K562 (cell line): ENCODE measurements around the gene ZBTB22. TPM values are rescaled to one million over a fixed set of nuclear protein-coding genes. Genes with fewer than 3 reads are reported as not detected.
"Not testable (repeated sequence)": the region's sequence is repeated elsewhere in the genome, so short reads cannot be mapped to it uniquely, and the experiment has no call there.

Experiments
- CXXC5 ChIP-seq: fragments of 250-450 bp; sonication (Bioruptor Pico); IDR thresholded peaks from 2 replicates; pipeline ENCODE4 v1.8.0; 2022; ENCODE audit warnings: inconsistent platforms, mild to moderate bottlenecking, moderate library complexity
- ELF4 ChIP-seq: fragments of 450-650 bp; formaldehyde crosslinking; IDR thresholded peaks from 2 replicates; pipeline ENCODE4 v1.4.0; 2022; ENCODE audit warnings: missing genetic modification characterization
- EP300 ChIP-seq: IDR thresholded peaks from 2 replicates; pipeline ENCODE4 v1.6.1; 2012; ENCODE audit warnings: low read length, improper control_type of control experiment
- HDAC2 ChIP-seq: fragments of 450-650 bp; IDR thresholded peaks from 2 replicates; pipeline ENCODE4 v1.6.1; 2016; ENCODE audit warnings: mild to moderate bottlenecking
- HDGF ChIP-seq: fragments of 450-650 bp; IDR thresholded peaks from 2 replicates; pipeline ENCODE4 v1.6.1; 2016
- KAT7 ChIP-seq: sonication (generic); formaldehyde crosslinking; IDR thresholded peaks from 2 replicates; pipeline ENCODE4 v1.8.0; 2022; ENCODE audit warnings: missing genetic modification reagents, mild to moderate bottlenecking, borderline replicate concordance
- MAX ChIP-seq: sonication (generic); formaldehyde crosslinking; IDR thresholded peaks from 2 replicates; pipeline ENCODE4 v1.9.0; 2022; ENCODE audit warnings: mild to moderate bottlenecking, missing genetic modification reagents
- NR2C2 ChIP-seq, 2 experiments: fragments of 200-800 bp in 1 of 2; sonication (Bioruptor generic) in 1 of 2; sonication (generic) in 1 of 2; formaldehyde crosslinking in 1 of 2; IDR thresholded peaks; 2 replicates each; pipeline versions ENCODE4 v1.6.1 to v1.8.0; 2016 to 2022; ENCODE audit warnings: mild to moderate bottlenecking in 1 of 2, missing compliant biosample characterization in 1 of 2, missing genetic modification characterization in 1 of 2, missing genetic modification reagents in 1 of 2
- PHF20 ChIP-seq: fragments of 450-650 bp; IDR thresholded peaks from 2 replicates; pipeline ENCODE4 v1.6.1; 2018; ENCODE audit not compliant: partially characterized antibody
- RCOR1 ChIP-seq, 2 experiments: IDR thresholded peaks; 2 replicates each; pipeline ENCODE4 v1.6.1; 2012; ENCODE audit warnings: low read depth in 2 of 2, low read length in 2 of 2, borderline replicate concordance in 1 of 2, improper control_type of control experiment in 1 of 2
- SMAD4 ChIP-seq: fragments of 250-450 bp; sonication (Bioruptor Pico); conservative IDR thresholded peaks from 2 replicates; pipeline ENCODE4 v1.8.0; 2021; ENCODE audit warnings: inconsistent platforms, mild to moderate bottlenecking, moderate library complexity
- SOX6 ChIP-seq: fragments of 450-650 bp; IDR thresholded peaks from 2 replicates; pipeline ENCODE4 v1.6.1; 2014; ENCODE audit warnings: mild to moderate bottlenecking
- SUPT5H ChIP-seq: fragments of 450-650 bp; IDR thresholded peaks from 2 replicates; pipeline ENCODE4 v1.6.1; 2016
- ZBTB26 ChIP-seq: fragments of 450-650 bp; formaldehyde crosslinking; IDR thresholded peaks from 2 replicates; pipeline ENCODE4 v1.4.0; 2022; ENCODE audit warnings: missing genetic modification characterization
- ZBTB40 ChIP-seq, 2 experiments: fragments of 450-650 bp in 1 of 2; sonication (generic) in 1 of 2; formaldehyde crosslinking in 1 of 2; IDR thresholded peaks; 2 replicates each; pipeline versions ENCODE4 v1.7.1 to v1.9.0; 2016 to 2022; ENCODE audit warnings: inconsistent platforms in 1 of 2, mild to moderate bottlenecking in 1 of 2, missing genetic modification reagents in 1 of 2
- ZNF384 ChIP-seq: IDR thresholded peaks from 2 replicates; pipeline ENCODE4 v1.6.1; 2012; ENCODE audit warnings: low read depth, low read length, improper control_type of control experiment
- ZNF644 ChIP-seq: fragments of 200-800 bp; sonication (Bioruptor generic); IDR thresholded peaks from 2 replicates; pipeline ENCODE4 v1.6.1; 2016; ENCODE audit warnings: low read depth, missing genetic modification characterization, missing compliant biosample characterization
- polyA plus RNA-seq, 8 experiments: library from polyadenylated mRNA; depleted of rRNA in 4 of 8; stranded (reverse) in 5 of 8; unstranded in 3 of 8; fragments of >200 nt; fragmentation: Nextera tagmentation in 2 of 8; fragmentation: Illumina TruSeq in 1 of 8; extraction: Ambion mirVana in 2 of 8; extraction: Trizol in 1 of 8; gene quantifications; 2 replicates each; pipeline versions ENCODE4 v1.2.1 to v1.2.3, GENCODE V29; 2011 to 2014; ENCODE audit warnings: inconsistent platforms in 1 of 8, missing spikeins in 1 of 8
- total RNA-seq, 7 experiments: library from RNA; depleted of rRNA in 6 of 7; stranded (reverse); fragments of >200 nt in 6 of 7; fragmentation: Illumina TruSeq in 2 of 7; extraction: Trizol in 2 of 7; gene quantifications; 2 replicates each; pipeline versions ENCODE4 v1.2.1 to v1.2.3, GENCODE V29; 2011 to 2021; ENCODE audit warnings: low replicate concordance in 1 of 7

Gene ZBTB22
- total and polyA plus RNA-seq, 9 of the 15 experiments (the other 6 are each of a cell fraction or from before 2014, with no cell fraction given): 0.21 to 11.9 (median 7.1) TPM

GRCh38 chr6:33364475-33365205 is 47.1 kb upstream of the ZBTB22 start (continued):
- TF ChIP-seq ZNF644 (tag): 0 out of 2 replicates have a peak, but pooled peaks have one; percentile 34
- TF ChIP-seq ELF4 (CRISPR knock-in tag): peak; percentile 65; the same call in 1 of the 2 replicates
- peak; percentile 76; the same call in 1 of the 2 replicates for TF ChIP-seq KAT7 (CRISPR knock-in tag)
- TF ChIP-seq SOX6: 0 out of 2 replicates have a peak, but pooled peaks have one; percentile 16
- 0 out of 2 replicates have a peak, but pooled peaks have one; percentile 57 for TF ChIP-seq ZBTB26 (CRISPR knock-in tag)
- 0 out of 2 replicates have a peak, but pooled peaks have one; percentile 45 for TF ChIP-seq CXXC5 (CRISPR knock-in tag)
- peak; percentile 6 for TF ChIP-seq PHF20
- TF ChIP-seq ZNF384: peak; percentile 95
- TF ChIP-seq SUPT5H: peak; percentile 63; the same call in 1 of the 2 replicates
- TF ChIP-seq NR2C2, ZBTB40 (CRISPR knock-in tag; IDR thresholded peaks at IDR 0.05): not testable (repeated sequence)
- TF ChIP-seq NR2C2 (tag; IDR thresholded peaks at IDR 0.05): peak; percentile 57; the same call in 1 of the 2 replicates
- 0 out of 2 replicates have a peak, but pooled peaks have one; percentile 40 for TF ChIP-seq SMAD4
- TF ChIP-seq RCOR1 (IDR thresholded peaks at IDR 0.05; ENCODE audit: borderline replicate concordance in 1 of 2, low read depth in 2 of 2, low read length in 2 of 2): peak in 1 of 2 experiments; percentile 38; a peak in 1 of 4 replicates
- TF ChIP-seq HDAC2: 0 out of 2 replicates have a peak, but pooled peaks have one; percentile 15
- TF ChIP-seq HDGF: 0 out of 2 replicates have a peak, but pooled peaks have one; percentile 15
- TF ChIP-seq EP300: peak; percentile 19; the same call in 1 of the 2 replicates
- peak; percentile 91 for TF ChIP-seq MAX (CRISPR knock-in tag)
- TF ChIP-seq ZBTB40 (IDR thresholded peaks at IDR 0.05): peak; percentile 78
